ENCODE data around the gene RTF2.

DNA sequence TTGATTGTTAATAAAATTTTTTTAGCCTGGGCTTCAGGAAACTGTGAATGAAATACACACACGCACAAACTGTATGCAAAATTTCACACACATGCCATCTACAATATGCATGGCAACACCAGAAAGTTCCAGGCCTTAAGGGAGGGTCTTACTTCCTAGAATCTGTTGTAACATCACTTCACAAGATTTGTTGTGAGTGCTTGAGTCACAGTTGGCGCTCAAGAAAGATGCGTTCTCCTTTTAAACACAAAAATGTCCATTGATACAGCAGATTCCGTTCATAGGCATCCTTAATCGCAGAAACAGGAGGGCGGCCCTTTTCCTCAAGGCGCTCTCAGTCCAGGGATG lies 485 bp upstream of the RTF2 start:
- TF ChIP-seq, protein P1, sequence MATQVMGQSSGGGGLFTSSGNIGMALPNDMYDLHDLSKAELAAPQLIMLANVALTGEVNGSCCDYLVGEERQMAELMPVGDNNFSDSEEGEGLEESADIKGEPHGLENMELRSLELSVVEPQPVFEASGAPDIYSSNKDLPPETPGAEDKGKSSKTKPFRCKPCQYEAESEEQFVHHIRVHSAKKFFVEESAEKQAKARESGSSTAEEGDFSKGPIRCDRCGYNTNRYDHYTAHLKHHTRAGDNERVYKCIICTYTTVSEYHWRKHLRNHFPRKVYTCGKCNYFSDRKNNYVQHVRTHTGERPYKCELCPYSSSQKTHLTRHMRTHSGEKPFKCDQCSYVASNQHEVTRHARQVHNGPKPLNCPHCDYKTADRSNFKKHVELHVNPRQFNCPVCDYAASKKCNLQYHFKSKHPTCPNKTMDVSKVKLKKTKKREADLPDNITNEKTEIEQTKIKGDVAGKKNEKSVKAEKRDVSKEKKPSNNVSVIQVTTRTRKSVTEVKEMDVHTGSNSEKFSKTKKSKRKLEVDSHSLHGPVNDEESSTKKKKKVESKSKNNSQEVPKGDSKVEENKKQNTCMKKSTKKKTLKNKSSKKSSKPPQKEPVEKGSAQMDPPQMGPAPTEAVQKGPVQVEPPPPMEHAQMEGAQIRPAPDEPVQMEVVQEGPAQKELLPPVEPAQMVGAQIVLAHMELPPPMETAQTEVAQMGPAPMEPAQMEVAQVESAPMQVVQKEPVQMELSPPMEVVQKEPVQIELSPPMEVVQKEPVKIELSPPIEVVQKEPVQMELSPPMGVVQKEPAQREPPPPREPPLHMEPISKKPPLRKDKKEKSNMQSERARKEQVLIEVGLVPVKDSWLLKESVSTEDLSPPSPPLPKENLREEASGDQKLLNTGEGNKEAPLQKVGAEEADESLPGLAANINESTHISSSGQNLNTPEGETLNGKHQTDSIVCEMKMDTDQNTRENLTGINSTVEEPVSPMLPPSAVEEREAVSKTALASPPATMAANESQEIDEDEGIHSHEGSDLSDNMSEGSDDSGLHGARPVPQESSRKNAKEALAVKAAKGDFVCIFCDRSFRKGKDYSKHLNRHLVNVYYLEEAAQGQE (IDR thresholded peaks at IDR 0.05; ENCODE audit: borderline replicate concordance) = no peak
- TF ChIP-seq, protein P2, sequence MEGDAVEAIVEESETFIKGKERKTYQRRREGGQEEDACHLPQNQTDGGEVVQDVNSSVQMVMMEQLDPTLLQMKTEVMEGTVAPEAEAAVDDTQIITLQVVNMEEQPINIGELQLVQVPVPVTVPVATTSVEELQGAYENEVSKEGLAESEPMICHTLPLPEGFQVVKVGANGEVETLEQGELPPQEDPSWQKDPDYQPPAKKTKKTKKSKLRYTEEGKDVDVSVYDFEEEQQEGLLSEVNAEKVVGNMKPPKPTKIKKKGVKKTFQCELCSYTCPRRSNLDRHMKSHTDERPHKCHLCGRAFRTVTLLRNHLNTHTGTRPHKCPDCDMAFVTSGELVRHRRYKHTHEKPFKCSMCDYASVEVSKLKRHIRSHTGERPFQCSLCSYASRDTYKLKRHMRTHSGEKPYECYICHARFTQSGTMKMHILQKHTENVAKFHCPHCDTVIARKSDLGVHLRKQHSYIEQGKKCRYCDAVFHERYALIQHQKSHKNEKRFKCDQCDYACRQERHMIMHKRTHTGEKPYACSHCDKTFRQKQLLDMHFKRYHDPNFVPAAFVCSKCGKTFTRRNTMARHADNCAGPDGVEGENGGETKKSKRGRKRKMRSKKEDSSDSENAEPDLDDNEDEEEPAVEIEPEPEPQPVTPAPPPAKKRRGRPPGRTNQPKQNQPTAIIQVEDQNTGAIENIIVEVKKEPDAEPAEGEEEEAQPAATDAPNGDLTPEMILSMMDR (IDR thresholded peaks at IDR 0.05; ENCODE audit: poor library complexity, severe bottlenecking) = no peak
- TF ChIP-seq EZH2 (IDR thresholded peaks at IDR 0.05; ENCODE audit: borderline replicate concordance, insufficient read depth, low read length, poor library complexity, severe bottlenecking) = no peak
- no peak for TF ChIP-seq SMC3 (conservative IDR thresholded peaks at IDR 0.05; ENCODE audit: poor library complexity)
- TF ChIP-seq POLR2AphosphoS5 (IDR thresholded peaks at IDR 0.05) = no peak
